HCT116 (cell line): ENCODE measurements around the gene BORCS5. TPM values are rescaled to one million over a fixed set of nuclear protein-coding genes. Genes with fewer than 3 reads are reported as not detected.

Source experiments
- ATAC-seq: fragments of 200-7000 bp; cut with Tn5 transposase; 2 replicates; pipeline ENCODE4 v1.9.1; 2020; ENCODE audit warnings: mild to moderate bottlenecking, moderate library complexity
- BruUV-seq: library from RNA; stranded (reverse); fragments of 400-500 nt; replicated peaks from 2 replicates; lab custom pipeline; 2021; lab: Mats Ljungman, UMichigan
- CTCF ChIA-PET: fragments of 300-600 bp; sonication (Branson Sonifier 250); formaldehyde crosslinking; loops from one replicate; lab custom pipeline; 2021; ENCODE audit warnings: antibody characterized with exemption; lab: Charles Lee
- POLR2A ChIA-PET: fragments of 300-600, 350-600 bp; sonication (Branson Sonifier 250); formaldehyde crosslinking; loops from one replicate; lab custom pipeline; 2021; ENCODE audit warnings: antibody characterized with exemption; lab: Charles Lee
- RAD21 ChIA-PET, 2 experiments: fragments of 300-600 bp; sonication (Branson Sonifier 250); formaldehyde crosslinking; loops; one replicate each; lab custom pipeline; 2023; ENCODE audit warnings: low total read pairs in 2 of 2; ENCODE audit not compliant: uncharacterized antibody in 2 of 2, unreplicated experiment in 2 of 2, low non-redundant PET in 1 of 2; lab: Charles Lee
- DNase-seq: peaks from one replicate; pipeline ENCODE4 v3.0.0-alpha.2; 2010; ENCODE audit warnings: low read depth, low spot score
- H2AFZ ChIP-seq: fragments of 200-600 bp; shearing (Covaris generic), sonication (generic); 2 replicates; pipeline ENCODE4 v1.6.1; 2017; ENCODE audit warnings: low read depth, mixed run types, mixed read lengths, antibody characterized with exemption, low read length; ENCODE audit not compliant: poor library complexity, severe bottlenecking
- H3K27ac ChIP-seq: 2 replicates; pipeline ENCODE4 v1.5.1; 2012; ENCODE audit warnings: low read depth, low read length
- H3K27me3 ChIP-seq: fragments of 200-600 bp; sonication (generic); 2 replicates; pipeline ENCODE4 v1.6.1; 2016; ENCODE audit warnings: mixed run types, low read length, mixed read lengths; ENCODE audit not compliant: insufficient read depth
- H3K36me3 ChIP-seq, 2 experiments: fragments of 200-500 bp in 1 of 2; fragments of 200-600 bp in 1 of 2; sonication (Bioruptor generic) in 1 of 2; sonication (generic) in 1 of 2; 2 replicates each; pipeline versions ENCODE4 v1.5.1 to v1.6.1; 2014 to 2016; ENCODE audit warnings: low read length in 2 of 2, inconsistent platforms in 1 of 2, mixed read lengths in 1 of 2, mixed run types in 1 of 2; ENCODE audit not compliant: insufficient read depth in 2 of 2, control insufficient read depth in 1 of 2
- H3K4me1 ChIP-seq, 2 experiments: fragments of 200-600 bp in 1 of 2; sonication (generic) in 1 of 2; 2 replicates each; pipeline versions ENCODE4 v1.5.1 to v1.6.1; 2012 to 2017; ENCODE audit warnings: low read length in 2 of 2, inconsistent platforms in 1 of 2, mild to moderate bottlenecking in 1 of 2, mixed read lengths in 1 of 2, mixed run types in 1 of 2, moderate library complexity in 1 of 2; ENCODE audit not compliant: insufficient read depth in 2 of 2, control insufficient read depth in 1 of 2
- H3K4me2 ChIP-seq: fragments of 200-600 bp; sonication (generic); 2 replicates; pipeline ENCODE4 v1.6.1; 2017; ENCODE audit warnings: mixed run types, low read length, mixed read lengths
- H3K4me3 ChIP-seq, 2 experiments: fragments of 200-600 bp in 1 of 2; sonication (generic) in 1 of 2; replicated peaks in 1 of 2; 2 replicates each; pipeline ENCODE4 v1.5.1; 2011 to 2016; ENCODE audit warnings: low read length in 2 of 2, control low read depth in 1 of 2, low read depth in 1 of 2, mild to moderate bottlenecking in 1 of 2, mixed read lengths in 1 of 2, mixed run types in 1 of 2
- H3K79me2 ChIP-seq: fragments of 200-600 bp; sonication (generic); 2 replicates; pipeline ENCODE4 v1.6.1; 2017; ENCODE audit warnings: mild to moderate bottlenecking, mixed run types, low read length, moderate library complexity, mixed read lengths; ENCODE audit not compliant: insufficient read depth
- H3K9ac ChIP-seq: fragments of 200-600 bp; sonication (generic); 2 replicates; pipeline ENCODE4 v1.6.1; 2016; ENCODE audit warnings: low read length, mixed read lengths
- H3K9me2 ChIP-seq: fragments of 200-600 bp; sonication (generic), shearing (Covaris generic); 2 replicates; pipeline ENCODE4 v1.6.1; 2017; ENCODE audit warnings: mixed run types, mild to moderate bottlenecking, moderate library complexity; ENCODE audit not compliant: insufficient read depth
- H3K9me3 ChIP-seq, 2 experiments: fragments of 200-500 bp in 1 of 2; fragments of 200-600 bp in 1 of 2; sonication (Bioruptor generic) in 1 of 2; sonication (generic) in 1 of 2; 2 replicates each; pipeline ENCODE4 v1.6.1; 2014 to 2017; ENCODE audit warnings: low read length in 2 of 2, mixed read lengths in 2 of 2, inconsistent platforms in 1 of 2, low read depth in 1 of 2, mild to moderate bottlenecking in 1 of 2, mixed run types in 1 of 2, moderate library complexity in 1 of 2; ENCODE audit not compliant: control insufficient read depth in 1 of 2, insufficient read depth in 1 of 2
- H4K20me1 ChIP-seq: fragments of 200-600 bp; sonication (generic), shearing (Covaris generic); 2 replicates; pipeline ENCODE4 v1.6.1; 2017; ENCODE audit warnings: mixed run types, mild to moderate bottlenecking, moderate library complexity; ENCODE audit not compliant: insufficient read depth
- CBX3 ChIP-seq: IDR thresholded peaks from 2 replicates; pipeline ENCODE4 v1.6.1; 2012; ENCODE audit warnings: low read depth
- CEBPB ChIP-seq: IDR thresholded peaks from 2 replicates; pipeline ENCODE4 v1.6.1; 2012; ENCODE audit warnings: low read depth
- EZH2 ChIP-seq: fragments of 200-600 bp; sonication (generic); IDR thresholded peaks from 2 replicates; pipeline ENCODE4 v1.6.1; 2017; ENCODE audit warnings: antibody characterized with exemption, mixed run types
- FOSL1 ChIP-seq: IDR thresholded peaks from 2 replicates; pipeline ENCODE4 v1.6.1; 2012; ENCODE audit warnings: low read depth
- POLR2A ChIP-seq: IDR thresholded peaks from 2 replicates; pipeline ENCODE4 v1.7.0; 2011; ENCODE audit warnings: borderline replicate concordance; ENCODE audit not compliant: insufficient read depth, insufficient read length; ENCODE audit errors: extremely low read depth
- POLR2AphosphoS5 ChIP-seq: IDR thresholded peaks from 2 replicates; pipeline ENCODE4 v1.6.1; 2011; ENCODE audit warnings: mild to moderate bottlenecking, low read depth, low read length, moderate library complexity
- RAD21 ChIP-seq: IDR thresholded peaks from 2 replicates; pipeline ENCODE4 v1.6.1; 2012; ENCODE audit warnings: low read depth, mild to moderate bottlenecking
- SIN3A ChIP-seq: IDR thresholded peaks from 2 replicates; pipeline ENCODE4 v1.6.1; 2012; ENCODE audit warnings: low read depth
- SP1 ChIP-seq: IDR thresholded peaks from 2 replicates; pipeline ENCODE4 v1.6.1; 2012; ENCODE audit warnings: low read depth
- SRF ChIP-seq: IDR thresholded peaks from 2 replicates; pipeline ENCODE4 v1.6.1; 2012; ENCODE audit warnings: low read depth
- TCF7L2 ChIP-seq: IDR thresholded peaks from 2 replicates; pipeline ENCODE4 v1.7.0; 2011; ENCODE audit warnings: borderline replicate concordance, inconsistent platforms; ENCODE audit not compliant: insufficient read depth, insufficient read length; ENCODE audit errors: extremely low read depth
- YY1 ChIP-seq: IDR thresholded peaks from 2 replicates; pipeline ENCODE4 v1.6.1; 2011; ENCODE audit warnings: low read length, low read depth, moderate library complexity, mild to moderate bottlenecking; ENCODE audit not compliant: insufficient replicate concordance; ENCODE audit errors: extremely low read depth
- ZFX ChIP-seq: fragments of 450-650 bp; IDR thresholded peaks from 2 replicates; pipeline ENCODE4 v1.6.1; 2017
- ZNF274 ChIP-seq: fragments of 200-500 bp; sonication (Bioruptor generic); IDR thresholded peaks from 2 replicates; pipeline ENCODE4 v1.6.1; 2014; ENCODE audit warnings: mild to moderate bottlenecking, low read depth, low read length, inconsistent platforms
- intact Hi-C: fragments of 100-400 bp; cut with micrococcal nuclease; formaldehyde crosslinking; loops from 2 replicates; pipeline ENCODE4 v1.10.0; 2022
- total RNA-seq: library from RNA; stranded (reverse); gene quantifications from one replicate; pipeline ENCODE4 v1.2.1, GENCODE V29; 2021; ENCODE audit not compliant: unreplicated experiment
- TF ChIP-seq, protein P1 (sequence below): IDR thresholded peaks from 2 replicates; pipeline ENCODE4 v1.6.1; 2012
- TF ChIP-seq, protein P2 (sequence below): IDR thresholded peaks from 2 replicates; pipeline ENCODE4 v1.6.1; 2012
- TF ChIP-seq, protein P3 (sequence below): IDR thresholded peaks from 2 replicates; pipeline ENCODE4 v1.6.1; 2011; ENCODE audit warnings: mild to moderate bottlenecking, low read length, moderate library complexity; ENCODE audit not compliant: insufficient replicate concordance; ENCODE audit errors: extremely low read depth
- TF ChIP-seq, protein P4 (sequence below), 3 experiments: fragments of 200-600 bp in 1 of 3; sonication (generic) in 1 of 3; IDR thresholded peaks in 2 of 3; conservative IDR thresholded peaks in 1 of 3; 2 replicates each; pipeline ENCODE4 v1.5.1; 2012 to 2017; ENCODE audit warnings: low read depth in 2 of 3, low read length in 2 of 3, antibody characterized with exemption in 1 of 3, borderline replicate concordance in 1 of 3, control low read depth in 1 of 3, mild to moderate bottlenecking in 1 of 3, mixed read lengths in 1 of 3, mixed run types in 1 of 3, moderate library complexity in 1 of 3; ENCODE audit not compliant: insufficient read depth in 1 of 3

The BORCS5 gene
- total RNA-seq, 1 experiment from 2014 or later = 8.7 TPM

DNA sequence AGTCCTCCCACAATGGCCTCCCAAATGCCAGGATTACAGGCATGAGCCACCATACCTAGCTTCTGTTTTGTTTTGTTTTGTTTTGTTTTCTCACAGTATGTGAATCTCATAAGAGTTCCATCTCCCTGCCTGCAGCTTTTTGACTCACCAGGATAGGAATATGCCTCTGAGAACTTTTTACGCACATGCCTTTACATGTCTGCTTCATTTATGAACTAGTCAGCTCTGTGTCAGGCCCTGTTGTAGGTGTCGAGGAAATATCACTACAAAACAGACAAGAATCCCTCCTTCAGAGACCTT, 89.0 kb downstream of the BORCS5 start:
- no peaks in the 10 kb centered on the region; the same call in 1 of the 2 replicates for H3K9me2 ChIP-seq
- no peak for TF ChIP-seq POLR2A
- no peak for TF ChIP-seq CBX3
- TF ChIP-seq, protein P1, sequence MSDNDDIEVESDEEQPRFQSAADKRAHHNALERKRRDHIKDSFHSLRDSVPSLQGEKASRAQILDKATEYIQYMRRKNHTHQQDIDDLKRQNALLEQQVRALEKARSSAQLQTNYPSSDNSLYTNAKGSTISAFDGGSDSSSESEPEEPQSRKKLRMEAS = no peak
- no peak for TF ChIP-seq FOSL1
- TF ChIP-seq ZNF274 = no peak
- no peak for TF ChIP-seq SP1
- no peak for TF ChIP-seq CEBPB
- no peak for TF ChIP-seq RAD21
- no peak for TF ChIP-seq SIN3A
- TF ChIP-seq TCF7L2 = no peak
- TF ChIP-seq, protein P2, sequence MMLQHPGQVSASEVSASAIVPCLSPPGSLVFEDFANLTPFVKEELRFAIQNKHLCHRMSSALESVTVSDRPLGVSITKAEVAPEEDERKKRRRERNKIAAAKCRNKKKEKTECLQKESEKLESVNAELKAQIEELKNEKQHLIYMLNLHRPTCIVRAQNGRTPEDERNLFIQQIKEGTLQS = no peak
- TF ChIP-seq, protein P3, sequence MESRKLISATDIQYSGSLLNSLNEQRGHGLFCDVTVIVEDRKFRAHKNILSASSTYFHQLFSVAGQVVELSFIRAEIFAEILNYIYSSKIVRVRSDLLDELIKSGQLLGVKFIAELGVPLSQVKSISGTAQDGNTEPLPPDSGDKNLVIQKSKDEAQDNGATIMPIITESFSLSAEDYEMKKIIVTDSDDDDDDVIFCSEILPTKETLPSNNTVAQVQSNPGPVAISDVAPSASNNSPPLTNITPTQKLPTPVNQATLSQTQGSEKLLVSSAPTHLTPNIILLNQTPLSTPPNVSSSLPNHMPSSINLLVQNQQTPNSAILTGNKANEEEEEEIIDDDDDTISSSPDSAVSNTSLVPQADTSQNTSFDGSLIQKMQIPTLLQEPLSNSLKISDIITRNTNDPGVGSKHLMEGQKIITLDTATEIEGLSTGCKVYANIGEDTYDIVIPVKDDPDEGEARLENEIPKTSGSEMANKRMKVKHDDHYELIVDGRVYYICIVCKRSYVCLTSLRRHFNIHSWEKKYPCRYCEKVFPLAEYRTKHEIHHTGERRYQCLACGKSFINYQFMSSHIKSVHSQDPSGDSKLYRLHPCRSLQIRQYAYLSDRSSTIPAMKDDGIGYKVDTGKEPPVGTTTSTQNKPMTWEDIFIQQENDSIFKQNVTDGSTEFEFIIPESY = no peak
- no peak for TF ChIP-seq YY1
- TF ChIP-seq, protein P4, sequence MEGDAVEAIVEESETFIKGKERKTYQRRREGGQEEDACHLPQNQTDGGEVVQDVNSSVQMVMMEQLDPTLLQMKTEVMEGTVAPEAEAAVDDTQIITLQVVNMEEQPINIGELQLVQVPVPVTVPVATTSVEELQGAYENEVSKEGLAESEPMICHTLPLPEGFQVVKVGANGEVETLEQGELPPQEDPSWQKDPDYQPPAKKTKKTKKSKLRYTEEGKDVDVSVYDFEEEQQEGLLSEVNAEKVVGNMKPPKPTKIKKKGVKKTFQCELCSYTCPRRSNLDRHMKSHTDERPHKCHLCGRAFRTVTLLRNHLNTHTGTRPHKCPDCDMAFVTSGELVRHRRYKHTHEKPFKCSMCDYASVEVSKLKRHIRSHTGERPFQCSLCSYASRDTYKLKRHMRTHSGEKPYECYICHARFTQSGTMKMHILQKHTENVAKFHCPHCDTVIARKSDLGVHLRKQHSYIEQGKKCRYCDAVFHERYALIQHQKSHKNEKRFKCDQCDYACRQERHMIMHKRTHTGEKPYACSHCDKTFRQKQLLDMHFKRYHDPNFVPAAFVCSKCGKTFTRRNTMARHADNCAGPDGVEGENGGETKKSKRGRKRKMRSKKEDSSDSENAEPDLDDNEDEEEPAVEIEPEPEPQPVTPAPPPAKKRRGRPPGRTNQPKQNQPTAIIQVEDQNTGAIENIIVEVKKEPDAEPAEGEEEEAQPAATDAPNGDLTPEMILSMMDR (IDR thresholded peaks at IDR 0.05 in 2 of 3, conservative IDR thresholded peaks at IDR 0.05 in 1 of 3; ENCODE audit: borderline replicate concordance in 1 of 3, insufficient read depth in 1 of 3, low read depth in 2 of 3, low read length in 2 of 3) = no peak
- TF ChIP-seq SRF = no peak
- TF ChIP-seq POLR2AphosphoS5 = no peak
- no peak for TF ChIP-seq ZFX
- TF ChIP-seq EZH2 = no peak
- TF ChIP-seq, all 23 proteins: peak for 0
- no peaks in the 10 kb centered on the region for H3K27me3 ChIP-seq
- no peak overlapping the region for H3K9ac ChIP-seq
- no peak overlapping the region for H3K27ac ChIP-seq
- intact Hi-C loops = no loop called here
- H3K9me3 ChIP-seq = no peaks in the 10 kb centered on the region
- no peak overlapping the region for H3K4me2 ChIP-seq
- BruUV-seq = no TSS peak
- H3K4me1 ChIP-seq = peaks cover 5 to 12% of the 10 kb centered on the region in 2 experiments
- H4K20me1 ChIP-seq = no peaks in the 10 kb centered on the region
- POLR2A ChIA-PET = no interaction called here
- CTCF ChIA-PET = no interaction called here
- RAD21 ChIA-PET = no interaction called here
- ATAC-seq (no peak), DNase-seq (no peak)
- no peak overlapping the region for H3K4me3 ChIP-seq
- H3K36me3 ChIP-seq = no peaks in the 10 kb centered on the region
- H3K79me2 ChIP-seq = no peaks in the 10 kb centered on the region
- H2AFZ ChIP-seq = no peak overlapping the region
